Lower leg skin (tissue), 4 donors: Measurements from ENCODE around the gene EFCAB12. TPM values are rescaled to one million over a fixed set of nuclear protein-coding genes. Genes with fewer than 3 reads are reported as not detected.
"Not testable (repeated sequence)": the region's sequence is repeated elsewhere in the genome, so short reads cannot be mapped to it uniquely, and the experiment has no call there.

Source experiments
- DNase-seq, 2 donors: peaks; one replicate each; pipeline ENCODE4 v3.0.0-alpha.2; 2019; ENCODE audit warnings: low spot score in 2 of 2
- H3K4me3 ChIP-seq: fragments of 200-600 bp; sonication (generic); 2 replicates; pipeline ENCODE4 v1.5.1; 2017; ENCODE audit warnings: mild to moderate bottlenecking, low read depth; ENCODE audit not compliant: poor library complexity, severe bottlenecking
- POLR2A ChIP-seq, 2 donors: fragments of 450-650 bp; IDR thresholded peaks; one replicate each; pipeline ENCODE4 v1.6.1; 2016 to 2017; ENCODE audit warnings: antibody characterized with exemption in 2 of 2, mild to moderate bottlenecking in 1 of 2, moderate library complexity in 1 of 2
- WGBS, 2 donors: methylation state at CpG; one replicate each; pipeline ENCODE4 v1.1.5; 2018; 5-methylcytosine and 5-hydroxymethylcytosine counted together
- intact Hi-C: fragments of 100-400 bp; cut with DNase I; formaldehyde crosslinking; loops from one replicate; pipeline ENCODE4 v1.15.0; 2023; ENCODE audit warnings: low total_unique reads
- total RNA-seq, 4 donors: library from RNA; depleted of rRNA; stranded (reverse); fragments of >200 nt; gene quantifications; one replicate each; pipeline ENCODE4 v1.1.0, GENCODE V29; 2016
- TF ChIP-seq, protein P1 (sequence below), 3 donors: fragments of 450-650 bp; IDR thresholded peaks; one replicate each; pipeline ENCODE4 v1.5.1; 2016; ENCODE audit warnings: antibody characterized with exemption in 3 of 3, mild to moderate bottlenecking in 3 of 3, moderate library complexity in 2 of 3

EFCAB12 gene
- total RNA-seq, 4 donors from 2014 or later: not detected

DNA sequence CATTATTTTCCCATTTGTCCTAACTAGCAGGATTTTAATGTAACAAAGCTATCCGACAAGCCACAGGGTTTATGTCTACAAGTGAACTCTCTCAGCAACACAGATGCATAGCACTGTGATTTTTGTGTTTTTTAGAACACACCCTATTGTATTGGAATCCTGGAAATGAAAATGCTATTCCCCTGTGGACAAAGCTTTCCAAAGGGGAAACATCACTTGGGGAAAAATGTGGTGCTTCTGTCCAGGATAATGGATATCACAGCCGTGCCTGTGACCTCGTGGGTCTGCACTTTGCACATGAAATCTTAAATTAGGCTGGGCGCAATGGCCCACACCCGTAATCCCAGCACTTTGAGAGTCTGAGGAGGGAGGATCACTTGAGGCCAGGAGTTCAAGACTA lies 60.6 kb downstream of the EFCAB12 start:
- intact Hi-C loops: no loop called here
- DNase-seq: no peak
- TF ChIP-seq, protein P1, sequence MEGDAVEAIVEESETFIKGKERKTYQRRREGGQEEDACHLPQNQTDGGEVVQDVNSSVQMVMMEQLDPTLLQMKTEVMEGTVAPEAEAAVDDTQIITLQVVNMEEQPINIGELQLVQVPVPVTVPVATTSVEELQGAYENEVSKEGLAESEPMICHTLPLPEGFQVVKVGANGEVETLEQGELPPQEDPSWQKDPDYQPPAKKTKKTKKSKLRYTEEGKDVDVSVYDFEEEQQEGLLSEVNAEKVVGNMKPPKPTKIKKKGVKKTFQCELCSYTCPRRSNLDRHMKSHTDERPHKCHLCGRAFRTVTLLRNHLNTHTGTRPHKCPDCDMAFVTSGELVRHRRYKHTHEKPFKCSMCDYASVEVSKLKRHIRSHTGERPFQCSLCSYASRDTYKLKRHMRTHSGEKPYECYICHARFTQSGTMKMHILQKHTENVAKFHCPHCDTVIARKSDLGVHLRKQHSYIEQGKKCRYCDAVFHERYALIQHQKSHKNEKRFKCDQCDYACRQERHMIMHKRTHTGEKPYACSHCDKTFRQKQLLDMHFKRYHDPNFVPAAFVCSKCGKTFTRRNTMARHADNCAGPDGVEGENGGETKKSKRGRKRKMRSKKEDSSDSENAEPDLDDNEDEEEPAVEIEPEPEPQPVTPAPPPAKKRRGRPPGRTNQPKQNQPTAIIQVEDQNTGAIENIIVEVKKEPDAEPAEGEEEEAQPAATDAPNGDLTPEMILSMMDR (IDR thresholded peaks at IDR 0.05): no peak
- TF ChIP-seq POLR2A (IDR thresholded peaks at IDR 0.05): no peak
- 70 to 83% methylated on average over 5 of the region's 5 CpGs for WGBS, 2 donors
- H3K4me3 ChIP-seq: no peak overlapping the region

DNA sequence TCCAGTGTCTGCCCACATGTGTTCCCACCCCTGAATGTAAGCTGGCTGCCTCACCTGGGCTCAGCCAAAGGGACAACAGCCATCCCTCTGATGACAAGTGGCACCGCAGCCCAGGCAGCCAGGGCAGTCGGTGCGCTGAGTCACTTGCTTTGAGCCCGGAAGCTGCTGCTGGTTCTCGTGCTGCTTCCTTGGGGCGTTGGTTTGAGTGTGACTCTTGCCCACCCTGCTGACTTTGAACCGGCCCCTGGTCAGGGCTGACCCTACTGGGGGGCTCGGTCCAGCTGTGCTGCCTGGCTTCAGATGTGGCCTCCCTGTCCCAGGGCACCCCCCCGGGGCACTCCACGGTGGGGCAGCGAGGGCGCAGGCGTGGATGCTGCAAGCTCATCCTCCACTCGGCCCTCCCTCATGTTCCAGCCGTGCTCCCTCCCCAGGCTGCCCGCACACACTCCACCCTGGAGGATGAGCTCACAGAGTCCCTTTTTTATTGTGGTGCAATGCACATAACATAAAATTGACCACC lies 62.1 kb downstream of the EFCAB12 start:
- TF ChIP-seq, protein P1 (IDR thresholded peaks at IDR 0.05): no peak
- TF ChIP-seq POLR2A (IDR thresholded peaks at IDR 0.05): no peak
- no peak for DNase-seq
- 81% methylated on average over 9 to 14 of the region's 16 CpGs for WGBS, 2 donors
- intact Hi-C loops: no loop called here
- H3K4me3 ChIP-seq: no peak overlapping the region

DNA sequence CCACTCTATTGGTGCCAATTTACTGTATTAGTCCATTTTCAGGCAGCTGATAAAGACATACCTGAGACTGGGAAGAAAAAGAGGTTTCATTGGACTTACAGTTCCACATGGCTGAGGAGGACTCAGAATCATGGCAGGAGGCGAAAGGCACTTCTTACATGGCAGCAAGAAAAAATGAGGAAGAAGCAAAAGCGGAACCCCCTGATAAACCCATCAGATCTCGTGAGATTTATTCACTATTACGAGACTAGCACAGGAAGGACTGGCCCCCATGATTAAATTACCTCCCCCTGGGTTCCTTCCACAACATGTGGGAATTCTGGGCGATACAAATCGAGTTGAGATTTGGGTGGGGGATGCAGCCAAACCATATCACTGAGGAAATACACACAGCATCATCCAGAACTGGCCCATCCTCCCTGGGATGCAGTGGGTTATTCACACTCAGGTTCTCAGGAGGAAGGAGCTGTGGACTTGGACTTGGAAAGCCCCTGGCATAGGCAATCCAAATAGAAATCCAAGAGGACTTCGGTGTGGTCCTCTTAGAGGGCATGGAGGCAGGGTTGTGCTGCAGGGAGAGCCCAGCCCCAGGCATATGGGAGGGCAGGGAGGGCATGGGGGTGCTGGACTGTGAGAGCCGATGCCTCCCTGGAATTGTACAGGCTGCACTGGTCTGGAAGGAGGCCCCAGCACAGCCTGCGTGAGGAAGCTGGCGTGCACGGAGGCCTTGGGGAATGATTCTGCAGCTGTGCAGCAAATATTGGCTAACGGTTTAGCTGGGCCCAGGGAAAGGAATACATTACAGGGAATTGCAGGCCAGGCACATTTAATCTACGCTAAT lies 62.9 kb downstream of the EFCAB12 start:
- intact Hi-C loops: no loop called here
- H3K4me3 ChIP-seq: no peak overlapping the region
- 62 to 81% methylated on average over 13 of the region's 13 CpGs for WGBS, 2 donors
- DNase-seq: no peak
- no peak for TF ChIP-seq POLR2A (IDR thresholded peaks at IDR 0.05)
- TF ChIP-seq, protein P1 (IDR thresholded peaks at IDR 0.05): no peak

DNA sequence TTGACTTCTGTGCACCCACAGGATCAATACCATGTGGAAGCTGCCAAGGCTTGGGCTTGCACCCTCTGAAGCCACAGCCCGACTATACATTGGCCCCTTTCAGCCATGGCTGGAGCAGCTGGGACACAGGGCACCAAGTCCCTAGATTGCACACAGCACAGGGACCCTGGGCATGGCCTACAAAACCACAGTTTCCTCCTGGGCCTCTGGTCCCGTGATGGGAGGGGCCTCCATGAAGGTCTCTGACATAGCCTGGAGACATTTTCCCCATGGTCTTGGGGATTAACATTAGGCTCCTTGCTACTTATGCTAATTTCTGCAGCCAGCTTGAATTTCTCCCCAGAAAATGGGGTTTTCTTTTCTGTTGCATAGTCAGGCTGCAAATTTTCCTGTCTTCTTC lies 63.6 kb downstream of the EFCAB12 start:
- WGBS, 2 donors: 69 to 71% methylated on average over 2 of the region's 2 CpGs
- H3K4me3 ChIP-seq, intact Hi-C loops, DNase-seq: not testable (repeated sequence)

DNA sequence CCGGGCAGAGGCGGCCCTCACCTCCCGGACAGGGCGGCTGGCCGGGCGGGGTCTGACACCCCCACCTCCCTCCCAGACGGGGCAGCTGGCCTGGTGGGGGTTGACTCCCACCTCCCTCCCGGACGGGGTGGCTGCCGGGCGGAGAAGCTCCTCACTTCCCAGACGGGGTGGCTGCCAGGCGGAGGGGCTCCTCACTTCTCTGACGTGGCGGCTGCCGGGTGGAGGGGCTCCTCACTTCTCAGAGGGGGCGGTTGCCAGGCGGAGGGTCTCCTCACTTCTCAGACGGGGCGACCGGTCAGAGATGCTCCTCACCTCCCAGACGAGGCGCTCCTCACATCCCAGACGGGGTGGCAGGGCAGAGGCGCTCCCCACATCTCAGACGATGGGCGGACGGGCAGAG lies 65.1 kb downstream of the EFCAB12 start:
- intact Hi-C loops, H3K4me3 ChIP-seq, DNase-seq: not testable (repeated sequence)
- 96 to 100% methylated on average over 8 to 17 of the region's 28 CpGs for WGBS, 2 donors

DNA sequence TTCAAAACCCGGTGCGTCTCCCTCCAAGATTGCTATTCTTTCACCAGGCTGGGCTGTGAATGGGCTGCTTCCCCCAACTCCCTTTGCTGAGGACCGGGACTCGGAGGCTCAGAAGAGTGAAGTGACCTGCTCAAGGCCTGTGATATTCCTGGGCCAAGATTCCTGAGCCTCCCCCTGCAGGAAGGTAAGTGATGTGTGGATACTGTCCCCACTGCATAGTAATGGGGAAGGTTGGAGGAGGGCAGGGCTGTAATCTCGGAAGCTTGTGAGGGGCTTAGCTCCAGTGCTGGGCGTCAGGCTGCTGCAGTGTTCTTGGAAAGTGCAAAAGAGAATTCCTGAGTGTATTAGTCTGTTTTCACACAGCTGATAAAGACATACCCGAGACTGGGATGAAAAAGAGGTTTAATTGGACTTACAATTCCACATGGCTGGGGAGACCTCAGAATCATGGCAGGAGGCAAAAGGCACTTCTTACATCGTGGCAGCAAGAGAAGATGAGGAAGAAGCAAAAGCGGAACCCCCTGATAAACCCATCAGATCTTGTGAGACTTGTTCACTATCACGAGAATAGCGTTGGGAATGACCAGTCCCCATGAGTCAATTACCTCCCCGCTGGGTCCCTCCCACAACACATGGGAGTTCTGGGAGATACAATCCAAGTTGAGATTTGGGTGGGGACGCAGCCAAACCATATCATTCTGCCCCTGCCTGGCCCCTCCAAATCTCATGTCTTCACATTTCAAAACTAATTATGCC lies 67.6 kb downstream of the EFCAB12 start:
- TF ChIP-seq, protein P1 (IDR thresholded peaks at IDR 0.05): no peak
- no peak for TF ChIP-seq POLR2A (IDR thresholded peaks at IDR 0.05)
- intact Hi-C loops: no loop called here
- DNase-seq: no peak
- WGBS, 2 donors: 78 to 89% methylated on average over 10 to 11 of the region's 13 CpGs
- H3K4me3 ChIP-seq: no peak overlapping the region
